Urinary bladder (tissue), 4 donors: ENCODE data around the gene CHD1. TPM values are rescaled to one million over a fixed set of nuclear protein-coding genes. Genes with fewer than 3 reads are reported as not detected.

ENCODE experiments used
- DNase-seq: peaks from one replicate; pipeline ENCODE4 v3.0.0-alpha.2; 2015; ENCODE audit errors: extremely low spot score
- H3K27ac ChIP-seq: one replicate; pipeline ENCODE4 v1.5.1; 2013; ENCODE audit warnings: low read depth, mild to moderate bottlenecking, moderate library complexity
- H3K36me3 ChIP-seq: one replicate; pipeline ENCODE4 v1.6.1; 2013; ENCODE audit warnings: mild to moderate bottlenecking, moderate library complexity; ENCODE audit not compliant: insufficient read depth
- H3K4me1 ChIP-seq: one replicate; pipeline ENCODE4 v1.6.1; 2013; ENCODE audit warnings: mild to moderate bottlenecking, moderate library complexity; ENCODE audit not compliant: insufficient read depth
- H3K4me3 ChIP-seq: one replicate; pipeline ENCODE4 v1.5.1; 2013; ENCODE audit warnings: low read depth, low read length
- WGBS: extraction: QIAGEN DNeasy Blood & Tissue Kit; methylation state at CpG from one replicate; pipeline ENCODE4 v1.1.7; 2013; 5-methylcytosine and 5-hydroxymethylcytosine counted together
- polyA plus RNA-seq: library from polyadenylated mRNA; stranded (reverse); fragments of 200-250 nt; gene quantifications from one replicate; pipeline ENCODE4 v1.2.3, GENCODE V29; 2013
- total RNA-seq: library from RNA; depleted of rRNA; stranded (reverse); fragments of >200 nt; gene quantifications from one replicate; pipeline ENCODE4 v1.2.3, GENCODE V29; 2014
- donor health status: healthy with polysubstance abuse.
- donor health status: healthy.

The CHD1 gene
- total and polyA plus RNA-seq, 2 donors: 13.0 to 146 TPM

DNA sequence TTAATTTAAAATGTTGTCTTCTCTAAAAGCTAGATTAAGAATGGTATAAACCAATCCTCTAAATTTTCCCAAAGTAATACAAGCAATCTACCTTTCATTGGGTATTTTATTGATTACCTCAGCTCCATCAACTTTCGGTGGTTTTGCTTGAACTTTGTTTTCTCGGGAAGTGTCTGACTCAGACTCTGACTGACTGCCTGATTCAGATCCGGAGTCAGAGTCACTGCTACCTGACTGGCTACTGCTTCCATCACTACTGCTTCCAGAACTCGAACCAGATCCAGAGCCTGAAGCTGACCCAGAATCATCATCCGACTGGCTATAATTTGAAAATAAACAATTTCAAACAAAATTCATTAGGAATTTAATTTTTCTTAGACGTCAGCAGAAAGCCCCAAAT is 24.0 kb downstream of the CHD1 start:
- Histone ChIP-seq H3K4me1 (no peaks in the 10 kb centered on the region), H3K36me3 (no peaks in the 10 kb centered on the region), H3K4me3 (no peak overlapping the region), H3K27ac (no peak overlapping the region)
- no peak for DNase-seq
- 88% methylated on average over 6 of the region's 6 CpGs for WGBS

DNA sequence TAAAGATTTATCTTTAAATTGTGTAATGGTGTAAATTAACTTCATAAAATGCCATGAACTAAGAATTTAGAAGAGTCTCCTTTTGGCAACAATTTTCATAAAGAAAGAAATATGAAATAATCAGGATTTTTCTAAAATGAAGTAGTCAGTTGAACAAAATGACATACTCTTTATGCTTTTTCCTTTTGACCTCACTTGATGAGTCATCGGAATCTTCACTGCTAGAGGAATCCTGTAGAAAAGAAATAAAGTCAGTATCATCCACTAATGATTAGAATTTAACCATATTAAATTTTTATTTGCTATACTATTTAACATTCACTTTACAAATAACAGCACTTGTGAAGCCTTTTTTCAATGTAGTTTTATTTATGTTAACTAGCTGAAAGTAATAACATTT is 26.1 kb downstream of the CHD1 start:
- WGBS: 81% methylated on average over 1 of the region's 1 CpG
- Histone ChIP-seq H3K4me3 (no peak overlapping the region), H3K27ac (no peak overlapping the region), H3K36me3 (no peaks in the 10 kb centered on the region), H3K4me1 (no peaks in the 10 kb centered on the region)
- no peak for DNase-seq

DNA sequence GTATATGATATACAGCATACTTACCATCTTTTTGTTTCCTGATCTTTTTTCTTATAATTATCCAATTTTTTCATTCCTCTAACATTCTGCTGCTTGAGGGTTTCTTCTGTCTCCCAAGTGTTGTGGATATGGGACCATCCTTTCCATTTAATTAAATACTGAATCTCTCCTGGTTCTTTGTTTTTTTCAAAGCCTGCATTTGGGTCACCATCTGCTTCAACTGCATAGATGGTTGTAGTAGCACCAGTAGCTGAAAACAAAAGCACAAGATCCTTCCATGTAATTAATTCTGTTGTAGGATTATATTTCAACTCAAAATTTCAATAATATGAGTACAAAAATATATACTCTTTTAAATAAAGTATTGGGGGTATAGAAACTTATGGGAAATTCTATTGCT is 29.4 kb downstream of the CHD1 start:
- no peaks in the 10 kb centered on the region for H3K36me3 ChIP-seq
- no peak overlapping the region for H3K4me3 ChIP-seq
- H3K4me1 ChIP-seq: no peaks in the 10 kb centered on the region
- H3K27ac ChIP-seq: no peak overlapping the region
- DNase-seq: no peak

- Histone ChIP-seq H3K4me1 (no peaks in the 10 kb centered on the region), H3K4me3 (no peak overlapping the region), H3K36me3 (no peaks in the 10 kb centered on the region), H3K27ac (no peak overlapping the region)
- no peak for DNase-seq
Measured at GRCh38 chr5:98898743-98899142, 30.1 kb downstream of the CHD1 start.

GRCh38 chr5:98891591-98891990 is 37.2 kb downstream of the CHD1 start:
- no peaks in the 10 kb centered on the region for H3K36me3 ChIP-seq

DNA sequence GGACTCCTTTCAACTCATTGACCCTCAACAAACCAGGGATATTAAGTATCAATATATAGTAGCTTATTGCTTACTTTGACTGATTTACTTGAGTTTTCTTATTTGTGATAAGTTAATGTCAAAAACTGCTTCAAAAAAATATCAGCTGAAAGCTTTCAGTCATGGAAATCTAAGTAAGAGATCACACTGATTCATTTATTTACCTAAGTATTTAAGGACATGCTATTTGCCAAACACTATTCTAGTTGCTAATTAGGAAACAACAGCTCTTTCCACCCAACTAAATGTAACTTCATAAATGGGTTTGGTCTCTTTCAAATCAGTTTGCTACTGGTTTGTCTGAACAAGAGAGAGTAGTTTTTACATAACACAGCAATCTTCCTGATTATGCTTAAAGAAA is 48.2 kb downstream of the CHD1 start:
- H3K27ac ChIP-seq: no peak overlapping the region
- H3K4me3 ChIP-seq: no peak overlapping the region
- H3K4me1 ChIP-seq: no peaks in the 10 kb centered on the region
- H3K36me3 ChIP-seq: peaks cover 19% of the 10 kb centered on the region
- DNase-seq: no peak

More at GRCh38 chr5:98891591-98891990, 37.2 kb downstream of the CHD1 start:
- Histone ChIP-seq H3K27ac (no peak overlapping the region), H3K4me3 (no peak overlapping the region), H3K4me1 (no peaks in the 10 kb centered on the region)
- WGBS: 93% methylated on average over 1 of the region's 1 CpG
- no peak for DNase-seq

- WGBS: 91% methylated on average over 3 of the region's 3 CpGs
- Histone ChIP-seq H3K36me3 (peaks cover 19% of the 10 kb centered on the region), H3K27ac (no peak overlapping the region), H3K4me1 (no peaks in the 10 kb centered on the region), H3K4me3 (no peak overlapping the region)
- no peak for DNase-seq
Measured at GRCh38 chr5:98880151-98880550, 48.7 kb downstream of the CHD1 start.

- no peak overlapping the region for H3K4me3 ChIP-seq
- no peaks in the 10 kb centered on the region for H3K4me1 ChIP-seq
- DNase-seq: no peak
- 95% methylated on average over 2 of the region's 2 CpGs for WGBS
- H3K27ac ChIP-seq: no peak overlapping the region
- peaks cover 9% of the 10 kb centered on the region for H3K36me3 ChIP-seq
Measured at GRCh38 chr5:98877600-98877999, 51.2 kb downstream of the CHD1 start.

GRCh38 chr5:98872674-98873073 is 56.1 kb downstream of the CHD1 start:
- H3K4me1 ChIP-seq: no peaks in the 10 kb centered on the region
- DNase-seq: no peak
- WGBS: 92% methylated on average over 4 of the region's 4 CpGs
- H3K36me3 ChIP-seq: peaks cover 6% of the 10 kb centered on the region
- H3K27ac ChIP-seq: no peak overlapping the region
- H3K4me3 ChIP-seq: no peak overlapping the region

GRCh38 chr5:98865690-98866089 is 63.1 kb downstream of the CHD1 start:
- Histone ChIP-seq H3K4me3 (no peak overlapping the region), H3K27ac (no peak overlapping the region), H3K36me3 (no peaks in the 10 kb centered on the region), H3K4me1 (no peaks in the 10 kb centered on the region)
- 91% methylated on average over 2 of the region's 2 CpGs for WGBS
- no peak for DNase-seq

GRCh38 chr5:98847054-98847453 is 81.8 kb downstream of the CHD1 start:
- 42% methylated on average over 1 of the region's 1 CpG for WGBS
- Histone ChIP-seq H3K27ac (no peak overlapping the region), H3K4me1 (no peaks in the 10 kb centered on the region), H3K4me3 (no peak overlapping the region), H3K36me3 (no peaks in the 10 kb centered on the region)
- no peak for DNase-seq

GRCh38 chr5:98846520-98846919 is 82.3 kb downstream of the CHD1 start:
- Histone ChIP-seq H3K36me3 (no peaks in the 10 kb centered on the region), H3K27ac (no peak overlapping the region), H3K4me3 (no peak overlapping the region), H3K4me1 (no peaks in the 10 kb centered on the region)
- no peak for DNase-seq
- 86% methylated on average over 3 of the region's 3 CpGs for WGBS

GRCh38 chr5:98845878-98846277 is 82.9 kb downstream of the CHD1 start:
- no peaks in the 10 kb centered on the region for H3K4me1 ChIP-seq
- no peak overlapping the region for H3K4me3 ChIP-seq
- H3K36me3 ChIP-seq: no peaks in the 10 kb centered on the region
- WGBS: 99% methylated on average over 8 of the region's 8 CpGs
- no peak for DNase-seq
- no peak overlapping the region for H3K27ac ChIP-seq

DNA sequence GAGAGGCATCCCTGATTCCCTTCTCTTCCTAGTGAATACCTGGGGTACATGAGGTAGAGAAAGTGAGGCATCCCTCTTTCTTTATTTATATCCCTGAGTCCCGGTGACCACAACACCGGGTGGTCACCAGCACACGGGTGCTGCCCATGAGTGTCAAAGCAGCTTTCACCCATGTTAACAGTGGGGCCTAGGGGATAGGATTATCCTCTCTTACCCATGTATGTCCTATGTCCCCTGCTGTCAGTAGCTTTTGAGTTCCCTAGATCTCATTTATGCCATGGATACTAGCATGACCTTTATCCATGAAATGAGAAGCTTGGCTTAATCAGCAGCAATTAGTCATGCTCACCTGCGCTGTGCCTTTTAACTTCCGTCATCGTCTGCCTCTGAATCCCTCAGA is 83.9 kb downstream of the CHD1 start:
- H3K36me3 ChIP-seq: no peaks in the 10 kb centered on the region
- no peak overlapping the region for H3K4me3 ChIP-seq
- no peak overlapping the region for H3K27ac ChIP-seq
- 90% methylated on average over 6 of the region's 6 CpGs for WGBS
- DNase-seq: no peak
- no peaks in the 10 kb centered on the region for H3K4me1 ChIP-seq

GRCh38 chr5:98843481-98843880 is 85.3 kb downstream of the CHD1 start:
- no peak overlapping the region for H3K4me3 ChIP-seq
- no peaks in the 10 kb centered on the region for H3K4me1 ChIP-seq
- DNase-seq: no peak
- no peak overlapping the region for H3K27ac ChIP-seq
- H3K36me3 ChIP-seq: no peaks in the 10 kb centered on the region
- WGBS: 95% methylated on average over 3 of the region's 3 CpGs
